Calu3 (cell line): ENCODE results near the gene STIM1. TPM values are rescaled to one million over a fixed set of nuclear protein-coding genes. Genes with fewer than 3 reads are reported as not detected.

Source experiments
- BruUV-seq: library from RNA; stranded (reverse); fragments of 400-500 nt; replicated peaks from 2 replicates; lab custom pipeline; 2021; lab: Mats Ljungman, UMichigan
- CTCF ChIA-PET: fragments of 300-600 bp; sonication (Branson Sonifier 250); formaldehyde crosslinking; loops from one replicate; lab custom pipeline; 2022; ENCODE audit warnings: antibody characterized with exemption; lab: Charles Lee
- DNase-seq: peaks from one replicate; pipeline ENCODE4 v3.0.0; 2022
- H3K27ac Mint-ChIP-seq: one replicate; pipeline ENCODE4 v1.8.0; 2022; ENCODE audit warnings: mixed read lengths; ENCODE audit not compliant: unreplicated experiment
- H3K27me3 Mint-ChIP-seq: one replicate; pipeline ENCODE4 v1.8.0; 2022; ENCODE audit warnings: mixed read lengths; ENCODE audit not compliant: unreplicated experiment
- H3K36me3 Mint-ChIP-seq: one replicate; pipeline ENCODE4 v1.8.0; 2022; ENCODE audit warnings: mild to moderate bottlenecking, moderate library complexity, mixed read lengths; ENCODE audit not compliant: insufficient read depth, unreplicated experiment
- H3K4me1 Mint-ChIP-seq: one replicate; pipeline ENCODE4 v1.8.0; 2022; ENCODE audit warnings: mild to moderate bottlenecking, low read depth, mixed read lengths; ENCODE audit not compliant: unreplicated experiment
- H3K4me3 Mint-ChIP-seq: one replicate; pipeline ENCODE4 v1.8.0; 2022; ENCODE audit warnings: mild to moderate bottlenecking, low read depth, moderate library complexity, mixed read lengths; ENCODE audit not compliant: unreplicated experiment
- H3K9me3 Mint-ChIP-seq: one replicate; pipeline ENCODE4 v1.8.0; 2022; ENCODE audit warnings: low read depth, mixed read lengths; ENCODE audit not compliant: unreplicated experiment
- CTCF ChIP-seq: fragments of 200-600 bp; IDR thresholded peaks from one replicate; pipeline ENCODE4 v1.8.0; 2022; ENCODE audit warnings: antibody characterized with exemption; ENCODE audit not compliant: unreplicated experiment
- intact Hi-C: fragments of 100-400 bp; cut with micrococcal nuclease; formaldehyde crosslinking; loops from one replicate; pipeline ENCODE4 v1.10.0; 2022; ENCODE audit not compliant: unreplicated experiment
- total RNA-seq: library from RNA; stranded (reverse); gene quantifications from 2 replicates; pipeline ENCODE4 v1.2.3, GENCODE V29; 2022

STIM1 gene
- total RNA-seq, 1 experiment from 2014 or later: 60.1 TPM

DNA sequence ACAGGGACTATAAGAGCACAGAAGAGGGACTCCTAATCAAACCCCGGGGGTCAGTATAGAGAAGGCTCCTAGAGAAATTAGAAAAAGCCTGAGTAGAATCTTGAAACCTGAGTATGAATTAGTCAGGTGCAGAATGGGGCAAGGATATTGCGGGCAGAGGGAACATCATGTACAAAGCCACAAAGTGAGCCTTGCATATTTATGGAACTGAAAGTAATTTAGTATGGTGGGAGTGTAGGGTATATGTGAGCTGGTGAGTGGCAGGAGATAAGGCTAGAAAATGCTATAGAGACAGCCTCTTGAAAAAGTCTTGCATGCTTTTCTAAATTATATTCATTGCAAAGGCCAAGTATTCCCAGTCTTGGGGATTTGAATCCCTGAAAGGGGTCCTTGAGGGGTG, 93.7 kb downstream of the STIM1 start:
- intact Hi-C loops: no loop called here
- CTCF ChIA-PET: no interaction called here
- Mint-ChIP-seq H3K4me1 (peaks cover 7% of the 10 kb centered on the region), H3K4me3 (no peak overlapping the region), H3K27ac (no peak overlapping the region), H3K36me3 (peaks cover 2% of the 10 kb centered on the region), H3K9me3 (peaks cover 2% of the 10 kb centered on the region), H3K27me3 (no peaks in the 10 kb centered on the region)
- no peak for DNase-seq
- BruUV-seq: no TSS peak
- no peak for TF ChIP-seq CTCF

GRCh38 chr11:3950996-3951660, 95.7 kb downstream of the STIM1 start:
- H3K27me3 Mint-ChIP-seq: no peaks in the 10 kb centered on the region
- H3K4me1 Mint-ChIP-seq: peaks cover 26% of the 10 kb centered on the region
- intact Hi-C loops: no loop called here
- no peak overlapping the region for H3K4me3 Mint-ChIP-seq
- H3K9me3 Mint-ChIP-seq: peaks cover 5% of the 10 kb centered on the region
- TF ChIP-seq CTCF: no peak
- BruUV-seq: no TSS peak
- DNase-seq: no peak
- peak overlapping the region; percentile 37 for H3K27ac Mint-ChIP-seq
- CTCF ChIA-PET: no interaction called here
- H3K36me3 Mint-ChIP-seq: peaks cover 4% of the 10 kb centered on the region

DNA sequence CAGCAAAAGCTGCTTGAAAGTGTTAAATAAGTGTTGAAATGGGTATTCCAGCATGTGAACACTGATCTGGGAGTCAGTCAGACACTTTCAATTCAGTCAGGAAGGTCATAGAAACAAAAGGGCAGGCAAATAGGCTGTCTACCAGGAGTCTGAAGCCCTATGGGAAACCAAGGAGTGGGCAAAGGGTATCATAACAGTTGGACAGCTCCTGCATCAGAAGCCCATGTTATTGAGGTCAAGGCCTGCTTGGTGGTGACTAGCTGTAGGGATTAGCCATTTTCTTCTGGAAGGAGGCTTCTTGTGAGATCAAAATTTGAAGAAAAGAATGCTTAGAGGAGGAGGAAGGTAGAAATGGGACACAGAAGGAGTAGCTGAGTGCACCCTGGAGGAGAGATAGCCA, 97.3 kb downstream of the STIM1 start:
- intact Hi-C loops: no loop called here
- Mint-ChIP-seq H3K27ac (no peak overlapping the region), H3K9me3 (peaks cover 5% of the 10 kb centered on the region), H3K36me3 (peaks cover 4% of the 10 kb centered on the region), H3K27me3 (no peaks in the 10 kb centered on the region), H3K4me3 (no peak overlapping the region), H3K4me1 (peaks cover 30% of the 10 kb centered on the region)
- DNase-seq: no peak
- no peak for TF ChIP-seq CTCF
- BruUV-seq: no TSS peak
- CTCF ChIA-PET: no interaction called here

GRCh38 chr11:3953327-3953726, 97.9 kb downstream of the STIM1 start:
- intact Hi-C loops: no loop called here
- no peak for DNase-seq
- H3K27me3 Mint-ChIP-seq: no peaks in the 10 kb centered on the region
- H3K27ac Mint-ChIP-seq: no peak overlapping the region
- H3K36me3 Mint-ChIP-seq: peaks cover 4% of the 10 kb centered on the region
- CTCF ChIA-PET: interaction anchor here (0.6 to 1.0 kb wide), 3 partner anchors 24 to 119 kb away, joined by 3 to 8 read pairs (median 3); partner anchors contain the start of gene RHOG
- H3K4me1 Mint-ChIP-seq: peaks cover 30% of the 10 kb centered on the region
- no peak overlapping the region for H3K4me3 Mint-ChIP-seq
- peaks cover 5% of the 10 kb centered on the region for H3K9me3 Mint-ChIP-seq
- BruUV-seq: no TSS peak
- TF ChIP-seq CTCF: no peak
